Gastrocnemius medialis (tissue), 4 donors: ENCODE measurements around the gene FBXL16. TPM values are rescaled to one million over a fixed set of nuclear protein-coding genes. Genes with fewer than 3 reads are reported as not detected.

Experiments
- ATAC-seq, 2 donors: fragments of 150-250 bp; one replicate each; pipeline ENCODE4 v1.9.1; 2016
- DNase-seq, 2 donors: peaks; one replicate each; pipeline ENCODE4 v3.0.0-alpha.2; 2019
- H3K27ac ChIP-seq, 4 donors: fragments of 200-600 bp; sonication (generic); 1 replicate in 1 of 4; 2 replicates in 3 of 4; pipeline ENCODE4 v1.5.1; 2016 to 2018; ENCODE audit warnings: mild to moderate bottlenecking in 2 of 4, moderate library complexity in 1 of 4
- H3K27me3 ChIP-seq, 3 donors: fragments of 200-600 bp; sonication (generic) in 2 of 3; 1 replicate in 1 of 3; 2 replicates in 2 of 3; pipeline versions ENCODE4 v1.5.1 to v1.6.0; 2016 to 2019; ENCODE audit warnings: mild to moderate bottlenecking in 1 of 3, moderate library complexity in 1 of 3
- H3K36me3 ChIP-seq, 2 donors: fragments of 200-600 bp; sonication (generic) in 1 of 2; one replicate each; pipeline ENCODE4 v1.5.1; 2017 to 2018
- H3K4me1 ChIP-seq, 2 donors: fragments of 200-600 bp; sonication (generic) in 1 of 2; one replicate each; pipeline ENCODE4 v1.5.1; 2016 to 2017; ENCODE audit warnings: mild to moderate bottlenecking in 2 of 2
- H3K4me3 ChIP-seq, 4 donors: fragments of 200-600 bp; sonication (generic) in 3 of 4; 1 replicate in 1 of 4; 2 replicates in 3 of 4; pipeline ENCODE4 v1.5.1; 2016 to 2019; ENCODE audit warnings: mild to moderate bottlenecking in 2 of 4
- H3K9me3 ChIP-seq, 3 donors: fragments of 200-600 bp; sonication (generic) in 2 of 3; 1 replicate in 1 of 3; 2 replicates in 2 of 3; pipeline ENCODE4 v1.5.1; 2016 to 2019
- POLR2A ChIP-seq, 2 donors: fragments of 450-650 bp; IDR thresholded peaks; one replicate each; pipeline ENCODE4 v1.6.1; 2017; ENCODE audit warnings: antibody characterized with exemption in 2 of 2, mild to moderate bottlenecking in 2 of 2, moderate library complexity in 2 of 2
- in situ Hi-C, 4 donors: fragments of 200-750 bp; cut with MboI; loops; one replicate each; pipeline versions ENCODE4 v1.15.0 to v1.8.0; 2017; ENCODE audit warnings: low sequenced_read_pairs in 4 of 4
- intact Hi-C: fragments of 100-400 bp; cut with DNase I; formaldehyde crosslinking; loops from one replicate; pipeline ENCODE4 v1.15.1; 2023; ENCODE audit warnings: low total_unique reads
- total RNA-seq, 4 donors: library from RNA; depleted of rRNA; stranded (reverse); fragments of >200 nt; gene quantifications; one replicate each; pipeline versions ENCODE4 v1.1.0 to v1.2.3, GENCODE V29; 2016
- TF ChIP-seq, protein P1 (sequence below), 5 experiments: fragments of 450-650 bp in 3 of 5; fragments of 200-600 bp in 2 of 5; sonication (generic) in 2 of 5; IDR thresholded peaks in 4 of 5; conservative IDR thresholded peaks in 1 of 5; 1 replicate in 4 of 5; 2 replicates in 1 of 5; pipeline ENCODE4 v1.5.1; 2016 to 2019; ENCODE audit warnings: antibody characterized with exemption in 5 of 5, mild to moderate bottlenecking in 3 of 5, moderate library complexity in 3 of 5

Gene FBXL16
- total RNA-seq, 4 donors from 2014 or later, result not detected

DNA sequence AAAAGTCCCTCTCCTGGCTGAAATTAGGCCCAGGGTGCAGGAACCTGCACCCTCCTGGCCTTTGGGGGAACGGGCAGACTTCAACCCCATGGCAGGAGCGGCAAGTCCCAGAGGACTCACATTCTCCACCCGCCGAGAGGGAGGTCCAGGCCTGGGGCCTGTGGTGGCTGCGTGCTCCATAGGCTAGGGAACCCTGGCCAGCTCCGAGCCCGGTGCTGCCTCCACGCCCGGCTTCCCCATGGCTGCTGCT lies 20.5 kb upstream of the FBXL16 start:
- TF ChIP-seq POLR2A (IDR thresholded peaks at IDR 0.05), result no peak
- TF ChIP-seq, protein P1, sequence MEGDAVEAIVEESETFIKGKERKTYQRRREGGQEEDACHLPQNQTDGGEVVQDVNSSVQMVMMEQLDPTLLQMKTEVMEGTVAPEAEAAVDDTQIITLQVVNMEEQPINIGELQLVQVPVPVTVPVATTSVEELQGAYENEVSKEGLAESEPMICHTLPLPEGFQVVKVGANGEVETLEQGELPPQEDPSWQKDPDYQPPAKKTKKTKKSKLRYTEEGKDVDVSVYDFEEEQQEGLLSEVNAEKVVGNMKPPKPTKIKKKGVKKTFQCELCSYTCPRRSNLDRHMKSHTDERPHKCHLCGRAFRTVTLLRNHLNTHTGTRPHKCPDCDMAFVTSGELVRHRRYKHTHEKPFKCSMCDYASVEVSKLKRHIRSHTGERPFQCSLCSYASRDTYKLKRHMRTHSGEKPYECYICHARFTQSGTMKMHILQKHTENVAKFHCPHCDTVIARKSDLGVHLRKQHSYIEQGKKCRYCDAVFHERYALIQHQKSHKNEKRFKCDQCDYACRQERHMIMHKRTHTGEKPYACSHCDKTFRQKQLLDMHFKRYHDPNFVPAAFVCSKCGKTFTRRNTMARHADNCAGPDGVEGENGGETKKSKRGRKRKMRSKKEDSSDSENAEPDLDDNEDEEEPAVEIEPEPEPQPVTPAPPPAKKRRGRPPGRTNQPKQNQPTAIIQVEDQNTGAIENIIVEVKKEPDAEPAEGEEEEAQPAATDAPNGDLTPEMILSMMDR (IDR thresholded peaks at IDR 0.05 in 4 of 5, conservative IDR thresholded peaks at IDR 0.05 in 1 of 5), result no peak
- Histone ChIP-seq H3K4me1 (peaks cover 12 to 16% of the 10 kb centered on the region in 2 donors), H3K27ac (no peak overlapping the region), H3K27me3 (peaks cover 22 to 38% (median 34%) of the 10 kb centered on the region in 3 donors), H3K4me3 (no peak overlapping the region), H3K9me3 (no peaks in the 10 kb centered on the region), H3K36me3 (peaks cover 0 to 5% of the 10 kb centered on the region in 2 donors)
- intact Hi-C loops, result no loop called here
- DNase-seq (no peak), ATAC-seq (no peak)
- in situ Hi-C loops, result no loop called here

DNA sequence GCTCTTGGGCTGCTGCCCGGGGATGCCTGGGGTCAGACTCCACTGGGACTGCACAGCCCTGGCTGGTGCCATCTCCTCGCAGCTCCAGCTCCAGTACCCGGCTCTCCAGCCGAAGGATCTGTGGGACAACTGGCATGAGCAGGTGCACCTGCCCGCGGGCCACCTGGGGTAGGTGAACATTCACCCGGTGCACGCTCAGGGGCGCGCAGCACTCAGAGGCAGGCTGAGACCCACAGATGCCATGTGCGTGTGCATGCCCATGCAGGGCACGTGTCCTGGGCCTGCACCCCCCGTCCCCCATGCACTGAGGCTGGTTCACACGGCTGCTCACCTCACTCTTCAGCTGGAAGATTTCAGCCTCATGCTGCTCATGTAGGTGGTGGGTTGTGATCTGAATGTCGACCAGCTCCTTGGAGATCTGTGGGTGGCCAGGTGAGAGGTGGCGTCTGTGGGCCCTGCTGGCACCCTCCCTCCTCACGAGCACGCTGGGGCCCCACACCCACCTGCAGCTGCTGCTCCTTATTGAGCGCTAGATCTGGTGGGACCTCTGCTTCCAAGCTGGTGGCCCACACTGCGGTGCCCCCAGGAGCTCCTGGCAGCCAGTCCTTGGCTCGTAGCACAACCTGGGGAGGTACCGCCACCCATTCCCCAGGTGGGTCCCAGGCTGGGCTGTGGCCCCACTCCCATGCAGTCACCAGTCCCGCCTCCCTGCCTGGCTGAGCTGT lies 20.0 kb upstream of the FBXL16 start:
- H3K27me3 ChIP-seq, result peaks cover 22 to 38% (median 34%) of the 10 kb centered on the region in 3 donors

DNA sequence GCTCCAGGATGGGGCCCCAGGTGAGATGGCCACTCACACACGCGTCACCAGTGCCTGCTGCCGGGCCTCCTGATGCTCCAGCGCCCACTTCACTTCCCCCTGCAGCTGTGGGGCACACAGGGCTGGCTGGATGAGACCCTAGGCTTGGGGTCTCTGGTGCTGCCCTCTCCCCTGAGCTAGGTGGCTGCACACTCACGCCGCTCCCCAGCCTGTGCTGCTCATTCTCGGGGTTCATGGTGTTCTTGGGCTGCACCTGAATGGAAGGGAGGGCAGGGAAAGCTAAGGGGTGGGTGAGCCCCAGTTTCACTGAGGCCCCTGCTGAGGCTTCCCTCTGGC lies 19.4 kb upstream of the FBXL16 start:
- Histone ChIP-seq H3K27ac (no peak overlapping the region), H3K4me3 (no peak overlapping the region), H3K4me1 (peaks cover 17 to 23% of the 10 kb centered on the region in 2 donors), H3K36me3 (no peaks in the 10 kb centered on the region), H3K9me3 (no peaks in the 10 kb centered on the region), H3K27me3 (peaks cover 22 to 38% (median 34%) of the 10 kb centered on the region in 3 donors)
- DNase-seq (no peak), ATAC-seq (no peak)
- intact Hi-C loops (no loop called here), in situ Hi-C loops (no loop called here)
- TF ChIP-seq, protein P1 (IDR thresholded peaks at IDR 0.05 in 4 of 5, conservative IDR thresholded peaks at IDR 0.05 in 1 of 5), result no peak
- no peak for TF ChIP-seq POLR2A (IDR thresholded peaks at IDR 0.05)

More for the DNA sequence above, 20.0 kb upstream of the FBXL16 start:
- Histone ChIP-seq H3K4me3 (no peak overlapping the region), H3K4me1 (peaks cover 12 to 17% of the 10 kb centered on the region in 2 donors), H3K36me3 (peaks cover 0 to 4% of the 10 kb centered on the region in 2 donors), H3K9me3 (no peaks in the 10 kb centered on the region), H3K27ac (no peak overlapping the region)
- intact Hi-C loops (no loop called here), in situ Hi-C loops (no loop called here)
- TF ChIP-seq POLR2A (IDR thresholded peaks at IDR 0.05), result no peak
- TF ChIP-seq, protein P1 (IDR thresholded peaks at IDR 0.05 in 4 of 5, conservative IDR thresholded peaks at IDR 0.05 in 1 of 5), result no peak
- DNase-seq (no peak), ATAC-seq (no peak)

DNA sequence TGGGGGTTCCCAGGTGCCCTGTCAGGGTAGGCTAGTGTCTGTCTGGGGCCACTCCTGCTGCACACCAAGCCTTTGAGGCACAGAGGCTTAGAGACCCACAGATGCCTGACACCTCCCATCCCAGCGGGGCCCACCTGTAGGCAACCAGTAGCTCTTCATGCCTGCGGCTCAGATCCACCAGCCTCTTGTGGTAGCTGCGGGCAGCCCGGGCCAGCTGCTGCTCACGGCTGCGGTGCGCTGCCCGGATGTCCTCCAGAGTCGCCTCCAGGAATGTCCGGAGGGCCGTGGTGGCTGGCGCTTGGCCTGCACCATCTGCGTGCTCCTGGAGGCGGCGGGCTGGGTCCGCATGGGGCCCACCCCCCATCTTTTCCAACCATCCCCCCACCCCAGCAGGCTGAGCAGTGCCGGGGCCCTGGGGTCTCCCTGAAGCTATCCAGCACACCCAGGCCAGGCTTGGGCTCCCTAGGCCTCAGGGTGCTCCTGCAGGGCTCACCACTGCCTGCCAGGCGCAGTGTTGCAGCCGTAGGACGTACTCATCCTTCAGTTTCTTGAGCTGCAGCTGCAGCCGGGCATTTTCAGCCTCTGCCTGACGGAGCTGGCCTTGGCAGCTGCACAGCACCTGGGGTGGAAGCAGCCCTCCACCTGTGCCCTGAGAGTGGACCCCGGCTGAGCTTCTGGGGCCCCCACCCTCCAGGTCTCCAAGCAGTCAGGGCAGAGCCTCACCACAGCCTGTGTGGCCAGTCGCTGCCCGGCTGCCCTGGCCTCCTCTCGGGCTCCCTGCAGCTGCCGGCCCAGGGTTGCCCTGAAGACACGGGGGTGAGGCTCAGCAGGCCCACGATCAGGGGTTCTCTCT lies 18.8 kb upstream of the FBXL16 start:
- H3K9me3 ChIP-seq, result no peaks in the 10 kb centered on the region
- no peak for DNase-seq
- in situ Hi-C loops (no loop called here), intact Hi-C loops (no loop called here)
- no peaks in the 10 kb centered on the region for H3K36me3 ChIP-seq
- H3K27ac ChIP-seq, result no peak overlapping the region
- peaks cover 22 to 38% (median 34%) of the 10 kb centered on the region in 3 donors for H3K27me3 ChIP-seq
- TF ChIP-seq, protein P1 (IDR thresholded peaks at IDR 0.05 in 4 of 5, conservative IDR thresholded peaks at IDR 0.05 in 1 of 5), result no peak
- no peak for TF ChIP-seq POLR2A (IDR thresholded peaks at IDR 0.05)
- no peak for ATAC-seq
- peaks cover 20 to 29% of the 10 kb centered on the region in 2 donors for H3K4me1 ChIP-seq
- H3K4me3 ChIP-seq, result no peak overlapping the region
